Measurements from ENCODE around the gene NCOA5. TPM values are rescaled to one million over a fixed set of nuclear protein-coding genes. Genes with fewer than 3 reads are reported as not detected.

The NCOA5 gene
- total and polyA plus RNA-seq, 2 experiments from 2014 or later, result 14.3 to 20.4 TPM

- Histone ChIP-seq H3K4me3 (no peak overlapping the region), H3K9me3 (ENCODE audit: low read depth) (no peaks in the 10 kb centered on the region), H3K27me3 (no peaks in the 10 kb centered on the region), H3K4me1 (ENCODE audit: low read depth) (no peaks in the 10 kb centered on the region), H3K27ac (no peak overlapping the region), H3K36me3 (no peaks in the 10 kb centered on the region)
- no peak for DNase-seq (ENCODE audit: low read depth in 1 of 2, low spot score in 1 of 2)
- TF ChIP-seq CTCF (IDR thresholded peaks at IDR 0.05; ENCODE audit: low read depth, low read length), result no peak
These were observed 29.3 kb upstream of the NCOA5 start for GRCh38 chr20:46119028-46119546.

GRCh38 chr20:46118481-46119020, 28.8 kb upstream of the NCOA5 start:
- H3K27ac ChIP-seq, result no peak overlapping the region
- peak in 1 of 2 donors; percentile 33 for DNase-seq (ENCODE audit: low read depth in 1 of 2, low spot score in 1 of 2)
- H3K4me3 ChIP-seq, result no peak overlapping the region
- no peaks in the 10 kb centered on the region for H3K36me3 ChIP-seq
- no peaks in the 10 kb centered on the region for H3K4me1 ChIP-seq (ENCODE audit: low read depth)
- no peak for TF ChIP-seq CTCF (IDR thresholded peaks at IDR 0.05; ENCODE audit: low read depth, low read length)
- H3K9me3 ChIP-seq (ENCODE audit: low read depth), result no peaks in the 10 kb centered on the region
- no peaks in the 10 kb centered on the region for H3K27me3 ChIP-seq

DNA sequence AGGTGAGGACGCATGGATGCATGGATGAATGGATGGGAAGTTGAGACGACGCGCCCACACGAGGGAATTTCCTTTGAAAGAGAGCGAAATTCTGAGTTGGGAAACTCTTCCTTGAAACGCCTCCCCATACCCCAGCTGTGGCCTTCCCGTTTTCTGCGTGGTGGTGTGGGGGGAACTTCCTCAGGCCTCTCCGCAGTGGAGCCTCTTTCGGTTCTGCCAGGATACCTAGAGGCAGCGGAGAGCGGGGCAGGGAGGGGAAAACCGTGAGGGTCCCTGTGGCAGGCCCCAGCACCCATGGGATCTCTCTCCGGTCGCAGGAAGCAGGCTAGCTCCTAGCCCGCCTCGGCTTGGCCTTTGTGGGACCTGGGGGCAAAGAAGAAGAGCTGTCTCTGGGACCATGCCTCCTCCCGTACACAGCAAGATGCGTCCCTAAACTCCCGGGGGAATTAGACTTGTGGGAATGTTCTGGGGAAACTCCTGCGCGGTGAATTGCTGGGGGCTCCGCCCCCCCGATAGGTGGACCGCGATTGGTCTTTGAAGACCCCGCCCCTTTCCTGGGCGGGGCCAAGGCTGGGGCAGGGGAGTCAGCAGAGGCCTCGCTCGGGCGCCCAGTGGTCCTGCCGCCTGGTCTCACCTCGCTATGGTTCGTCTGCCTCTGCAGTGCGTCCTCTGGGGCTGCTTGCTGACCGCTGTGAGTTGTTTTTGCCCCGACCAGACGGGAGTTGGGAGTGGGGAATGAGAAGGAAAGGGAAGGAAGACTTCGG, 28.1 kb upstream of the NCOA5 start, which contains the start of gene CD40:
CD40 (plus strand) TSS at position 611 of the 764 bp plus-strand sequence; CDS start at position 641, 30 bp downstream.
- no peak within 1 kb of the TSS for H3K4me3 ChIP-seq
- H3K4me1 ChIP-seq (ENCODE audit: low read depth), result no peaks in the 10 kb centered on the region
- H3K27ac ChIP-seq, result no peak within 1 kb of the TSS
- no peak for TF ChIP-seq CTCF (IDR thresholded peaks at IDR 0.05; ENCODE audit: low read depth, low read length)
- no peaks in the 10 kb centered on the region for H3K9me3 ChIP-seq (ENCODE audit: low read depth)
- H3K36me3 ChIP-seq, result no peaks in the 10 kb centered on the region
- H3K27me3 ChIP-seq, result no peaks in the 10 kb centered on the region
- DNase-seq (ENCODE audit: low read depth in 1 of 2, low spot score in 1 of 2), result peak; percentile 61 to 90

- Histone ChIP-seq H3K4me3 (no peak overlapping the region), H3K36me3 (no peaks in the 10 kb centered on the region), H3K4me1 (ENCODE audit: low read depth) (no peaks in the 10 kb centered on the region), H3K27me3 (no peaks in the 10 kb centered on the region), H3K27ac (no peak overlapping the region), H3K9me3 (ENCODE audit: low read depth) (no peaks in the 10 kb centered on the region)
- no peak for DNase-seq (ENCODE audit: low read depth in 1 of 2, low spot score in 1 of 2)
- no peak for TF ChIP-seq CTCF (IDR thresholded peaks at IDR 0.05; ENCODE audit: low read depth, low read length)
These were observed 24.7 kb upstream of the NCOA5 start for GRCh38 chr20:46114449-46114848.

- DNase-seq (ENCODE audit: low read depth in 1 of 2, low spot score in 1 of 2), result no peak
- Histone ChIP-seq H3K27ac (no peak overlapping the region), H3K27me3 (no peaks in the 10 kb centered on the region), H3K9me3 (ENCODE audit: low read depth) (no peaks in the 10 kb centered on the region), H3K4me1 (ENCODE audit: low read depth) (peaks cover 6% of the 10 kb centered on the region), H3K36me3 (no peaks in the 10 kb centered on the region), H3K4me3 (no peak overlapping the region)
- TF ChIP-seq CTCF (IDR thresholded peaks at IDR 0.05; ENCODE audit: low read depth, low read length), result no peak
These were observed 23.3 kb upstream of the NCOA5 start for GRCh38 chr20:46113113-46113470.
